ENCODE results near the gene DLEU7. TPM values are rescaled to one million over a fixed set of nuclear protein-coding genes. Genes with fewer than 3 reads are reported as not detected.

DLEU7 gene
- total RNA-seq, 1 donor from 2014 or later, result 0.43 TPM

DNA sequence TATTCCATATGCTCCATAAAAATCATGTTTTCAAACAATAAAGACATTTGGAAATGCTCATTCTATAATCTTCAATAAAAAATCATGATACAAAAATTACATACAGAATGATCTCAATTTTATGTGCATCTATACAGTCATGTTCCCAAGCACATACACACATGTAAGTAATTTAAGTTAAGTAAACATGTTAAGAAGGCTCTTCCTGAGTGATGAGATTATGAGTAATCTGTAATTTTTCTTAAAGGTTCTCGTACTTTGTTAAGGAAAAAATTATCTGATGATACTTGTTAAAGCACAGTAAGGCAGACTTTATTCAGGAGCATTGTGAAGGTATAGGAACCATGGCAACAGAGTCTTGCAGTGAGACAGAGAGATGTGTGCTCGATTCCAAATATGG is 30.0 kb upstream of the DLEU7 start:
- TF ChIP-seq, protein P1, sequence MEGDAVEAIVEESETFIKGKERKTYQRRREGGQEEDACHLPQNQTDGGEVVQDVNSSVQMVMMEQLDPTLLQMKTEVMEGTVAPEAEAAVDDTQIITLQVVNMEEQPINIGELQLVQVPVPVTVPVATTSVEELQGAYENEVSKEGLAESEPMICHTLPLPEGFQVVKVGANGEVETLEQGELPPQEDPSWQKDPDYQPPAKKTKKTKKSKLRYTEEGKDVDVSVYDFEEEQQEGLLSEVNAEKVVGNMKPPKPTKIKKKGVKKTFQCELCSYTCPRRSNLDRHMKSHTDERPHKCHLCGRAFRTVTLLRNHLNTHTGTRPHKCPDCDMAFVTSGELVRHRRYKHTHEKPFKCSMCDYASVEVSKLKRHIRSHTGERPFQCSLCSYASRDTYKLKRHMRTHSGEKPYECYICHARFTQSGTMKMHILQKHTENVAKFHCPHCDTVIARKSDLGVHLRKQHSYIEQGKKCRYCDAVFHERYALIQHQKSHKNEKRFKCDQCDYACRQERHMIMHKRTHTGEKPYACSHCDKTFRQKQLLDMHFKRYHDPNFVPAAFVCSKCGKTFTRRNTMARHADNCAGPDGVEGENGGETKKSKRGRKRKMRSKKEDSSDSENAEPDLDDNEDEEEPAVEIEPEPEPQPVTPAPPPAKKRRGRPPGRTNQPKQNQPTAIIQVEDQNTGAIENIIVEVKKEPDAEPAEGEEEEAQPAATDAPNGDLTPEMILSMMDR (IDR thresholded peaks at IDR 0.05), result no peak
- no peak for DNase-seq (ENCODE audit: extremely low spot score, unreplicated experiment)
- H3K4me3 Mint-ChIP-seq (ENCODE audit: unreplicated experiment), result no peak overlapping the region
- H3K27ac Mint-ChIP-seq (ENCODE audit: unreplicated experiment), result no peak overlapping the region
- H3K36me3 Mint-ChIP-seq (ENCODE audit: unreplicated experiment), result no peaks in the 10 kb centered on the region
- H3K27me3 Mint-ChIP-seq (ENCODE audit: unreplicated experiment), result no peaks in the 10 kb centered on the region
- H3K4me1 Mint-ChIP-seq (ENCODE audit: unreplicated experiment), result peaks cover 4% of the 10 kb centered on the region
- no peaks in the 10 kb centered on the region for H3K9me3 Mint-ChIP-seq (ENCODE audit: unreplicated experiment)

DNA sequence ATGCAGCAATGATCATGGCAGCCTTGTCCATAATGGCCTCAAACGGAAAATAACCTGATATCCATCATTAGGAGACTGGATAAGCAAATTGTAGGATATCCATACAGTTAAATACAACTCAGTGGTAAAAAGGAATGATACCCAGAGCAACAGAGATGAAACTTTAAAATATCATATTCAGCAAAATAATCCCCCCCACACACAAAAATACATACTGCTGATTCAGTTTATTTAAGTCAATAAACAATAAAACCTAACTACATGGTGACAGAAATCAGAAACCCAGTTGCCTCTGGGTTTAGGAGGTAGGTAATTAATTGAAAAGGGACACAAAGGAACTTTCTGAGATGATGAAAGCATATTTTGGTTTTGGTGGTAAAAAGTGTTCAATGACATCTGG is 27.9 kb upstream of the DLEU7 start:
- H3K9me3 Mint-ChIP-seq (ENCODE audit: unreplicated experiment), result no peaks in the 10 kb centered on the region
- no peak overlapping the region for H3K27ac Mint-ChIP-seq (ENCODE audit: unreplicated experiment)
- no peak for DNase-seq (ENCODE audit: extremely low spot score, unreplicated experiment)
- TF ChIP-seq, protein P1 (IDR thresholded peaks at IDR 0.05), result no peak
- H3K4me1 Mint-ChIP-seq (ENCODE audit: unreplicated experiment), result peaks cover 4% of the 10 kb centered on the region
- no peaks in the 10 kb centered on the region for H3K36me3 Mint-ChIP-seq (ENCODE audit: unreplicated experiment)
- no peak overlapping the region for H3K4me3 Mint-ChIP-seq (ENCODE audit: unreplicated experiment)
- peaks cover 10% of the 10 kb centered on the region for H3K27me3 Mint-ChIP-seq (ENCODE audit: unreplicated experiment)

DNA sequence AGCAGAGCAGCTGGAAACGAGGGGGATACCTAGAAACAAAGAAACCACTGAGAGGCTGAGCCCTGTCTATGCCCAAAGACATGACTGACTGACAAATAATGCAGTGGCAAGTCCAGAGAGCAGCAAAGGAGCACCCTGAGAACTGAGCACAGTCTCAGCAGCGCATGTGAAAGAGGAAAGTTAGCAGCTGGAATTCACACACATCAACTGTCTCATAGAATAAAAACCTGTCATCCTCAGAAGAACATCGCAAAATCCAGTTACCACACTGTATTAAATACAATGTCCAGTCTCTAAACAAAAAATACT is 24.1 kb upstream of the DLEU7 start:
- DNase-seq (ENCODE audit: extremely low spot score, unreplicated experiment), result no peak
- Mint-ChIP-seq H3K36me3 (ENCODE audit: unreplicated experiment) (no peaks in the 10 kb centered on the region), H3K4me3 (ENCODE audit: unreplicated experiment) (no peak overlapping the region), H3K9me3 (ENCODE audit: unreplicated experiment) (no peaks in the 10 kb centered on the region), H3K4me1 (ENCODE audit: unreplicated experiment) (no peaks in the 10 kb centered on the region), H3K27me3 (ENCODE audit: unreplicated experiment) (peaks cover 13% of the 10 kb centered on the region), H3K27ac (ENCODE audit: unreplicated experiment) (no peak overlapping the region)
- TF ChIP-seq, protein P1 (IDR thresholded peaks at IDR 0.05), result no peak

DNA sequence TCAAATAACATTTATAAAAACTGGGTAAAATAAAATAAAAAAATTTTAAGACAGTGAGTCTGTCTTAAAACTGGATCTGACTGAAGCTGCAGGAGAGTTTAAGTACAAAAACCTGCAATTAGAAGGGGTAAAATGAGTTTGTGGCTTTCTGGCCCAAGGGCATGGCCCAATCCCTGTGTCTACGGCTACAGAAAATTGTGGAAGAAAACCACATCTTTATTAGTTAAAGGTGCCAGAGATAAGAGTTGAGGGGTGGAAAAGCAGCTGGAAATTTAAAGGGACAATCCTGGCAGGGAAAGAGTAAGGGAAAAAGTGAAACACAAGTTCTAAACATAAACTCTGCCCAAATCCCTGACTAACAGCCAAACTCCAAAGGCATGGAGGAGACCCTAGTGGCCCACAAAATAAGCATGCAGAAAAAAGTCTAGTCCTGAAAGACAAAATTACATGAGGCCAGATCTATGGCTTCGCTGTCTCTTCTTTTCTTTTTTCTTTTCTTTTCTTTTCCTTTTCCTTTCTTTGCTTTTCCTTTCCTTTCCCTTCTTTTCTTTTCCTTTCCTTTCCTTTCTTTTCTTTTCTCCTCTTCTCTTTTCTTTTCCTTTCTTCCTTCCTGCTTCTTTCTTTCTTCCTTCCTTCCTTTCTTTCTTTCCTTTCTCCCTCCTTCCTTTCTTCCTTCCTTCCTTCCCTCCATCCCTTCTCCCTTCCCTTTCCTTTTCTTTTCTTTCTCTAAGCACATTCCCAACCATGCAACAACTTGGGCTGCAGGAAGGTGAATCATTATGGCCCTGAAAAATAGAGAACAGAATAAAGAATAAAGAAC is 23.5 kb upstream of the DLEU7 start:
- Mint-ChIP-seq H3K4me3 (ENCODE audit: unreplicated experiment) (no peak overlapping the region), H3K27ac (ENCODE audit: unreplicated experiment) (no peak overlapping the region), H3K36me3 (ENCODE audit: unreplicated experiment) (no peaks in the 10 kb centered on the region), H3K4me1 (ENCODE audit: unreplicated experiment) (no peaks in the 10 kb centered on the region), H3K9me3 (ENCODE audit: unreplicated experiment) (no peaks in the 10 kb centered on the region), H3K27me3 (ENCODE audit: unreplicated experiment) (peaks cover 13% of the 10 kb centered on the region)
- TF ChIP-seq, protein P1 (IDR thresholded peaks at IDR 0.05), result no peak
- no peak for DNase-seq (ENCODE audit: extremely low spot score, unreplicated experiment)

DNA sequence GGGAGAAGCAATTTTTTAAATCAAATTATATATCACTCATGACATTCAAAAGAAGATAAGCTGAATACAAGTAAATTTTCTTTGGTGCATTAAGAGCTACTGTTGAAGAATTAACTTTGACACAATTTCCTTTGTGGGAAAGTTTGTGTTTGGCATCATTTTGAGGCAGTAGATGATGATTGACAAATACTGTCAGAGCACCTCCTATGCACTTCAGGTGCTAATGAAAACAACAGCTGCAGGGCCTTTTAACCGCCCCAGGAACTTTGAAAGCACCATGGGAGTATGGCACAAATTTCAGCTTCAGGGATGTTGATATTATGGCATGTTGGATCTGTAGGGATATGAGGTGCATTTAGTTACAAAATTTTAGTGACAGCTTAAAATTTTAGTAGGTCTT is 21.0 kb upstream of the DLEU7 start:
- no peak for DNase-seq (ENCODE audit: extremely low spot score, unreplicated experiment)
- Mint-ChIP-seq H3K4me3 (ENCODE audit: unreplicated experiment) (no peak overlapping the region), H3K27ac (ENCODE audit: unreplicated experiment) (no peak overlapping the region), H3K4me1 (ENCODE audit: unreplicated experiment) (no peaks in the 10 kb centered on the region), H3K27me3 (ENCODE audit: unreplicated experiment) (peaks cover 31% of the 10 kb centered on the region), H3K36me3 (ENCODE audit: unreplicated experiment) (no peaks in the 10 kb centered on the region), H3K9me3 (ENCODE audit: unreplicated experiment) (peaks cover 17% of the 10 kb centered on the region)
- TF ChIP-seq, protein P1 (IDR thresholded peaks at IDR 0.05), result no peak
